WERI-Rb-1 (cell line): Measurements from ENCODE around the gene NRAP.

ENCODE experiments used
- DNase-seq: peaks from one replicate; pipeline ENCODE4 v3.0.0-alpha.2; 2020
- H3K27ac ChIP-seq: fragments of 250-450 bp; sonication (Bioruptor Pico); 2 replicates; pipeline ENCODE4 v1.5.1; 2020; ENCODE audit warnings: mild to moderate bottlenecking, moderate library complexity
- H3K27me3 ChIP-seq: fragments of 250-450 bp; sonication (Bioruptor Pico); 2 replicates; pipeline ENCODE4 v1.5.1; 2021; ENCODE audit warnings: mild to moderate bottlenecking, low read depth, moderate library complexity; ENCODE audit not compliant: insufficient read depth, severe bottlenecking
- H3K36me3 ChIP-seq: fragments of 250-450 bp; sonication (Bioruptor Pico); 2 replicates; pipeline ENCODE4 v1.5.1; 2020; ENCODE audit warnings: mild to moderate bottlenecking, moderate library complexity
- H3K4me3 ChIP-seq: 2 replicates; pipeline ENCODE4 v1.5.1; 2011; ENCODE audit warnings: low read depth, mild to moderate bottlenecking, control low read depth, low read length
- H3K9me3 ChIP-seq: fragments of 250-450 bp; sonication (Bioruptor Pico); 2 replicates; pipeline ENCODE4 v1.5.1; 2021; ENCODE audit warnings: mild to moderate bottlenecking, moderate library complexity; ENCODE audit not compliant: severe bottlenecking
- CTCF ChIP-seq: IDR thresholded peaks from 2 replicates; pipeline ENCODE4 v1.5.1; 2011; ENCODE audit warnings: low read depth, mild to moderate bottlenecking, control low read depth, inconsistent platforms, low read length

The NRAP gene

GRCh38 chr10:113631684-113632367 lies 32.0 kb downstream of the NRAP start:
- no peak overlapping the region for H3K27ac ChIP-seq
- no peak overlapping the region for H3K4me3 ChIP-seq
- TF ChIP-seq CTCF, result no peak
- DNase-seq, result no peak
- H3K27me3 ChIP-seq, result no peaks in the 10 kb centered on the region
- H3K36me3 ChIP-seq, result no peaks in the 10 kb centered on the region
- no peaks in the 10 kb centered on the region for H3K9me3 ChIP-seq

GRCh38 chr10:113630929-113631533 lies 32.8 kb downstream of the NRAP start:
- Histone ChIP-seq H3K4me3 (no peak overlapping the region), H3K36me3 (no peaks in the 10 kb centered on the region), H3K27ac (no peak overlapping the region), H3K27me3 (no peaks in the 10 kb centered on the region), H3K9me3 (no peaks in the 10 kb centered on the region)
- no peak for TF ChIP-seq CTCF
- no peak for DNase-seq

- Histone ChIP-seq H3K4me3 (no peak overlapping the region), H3K9me3 (no peaks in the 10 kb centered on the region), H3K27me3 (no peaks in the 10 kb centered on the region), H3K27ac (no peak overlapping the region), H3K36me3 (no peaks in the 10 kb centered on the region)
- TF ChIP-seq CTCF, result no peak
- DNase-seq, result no peak
Observed at GRCh38 chr10:113628607-113629153, 35.2 kb downstream of the NRAP start.

GRCh38 chr10:113627836-113628235 lies 36.0 kb downstream of the NRAP start:
- Histone ChIP-seq H3K27me3 (no peaks in the 10 kb centered on the region), H3K4me3 (no peak overlapping the region), H3K27ac (no peak overlapping the region), H3K36me3 (no peaks in the 10 kb centered on the region), H3K9me3 (no peaks in the 10 kb centered on the region)
- DNase-seq, result no peak
- no peak for TF ChIP-seq CTCF

- H3K27me3 ChIP-seq, result no peaks in the 10 kb centered on the region
- no peak for DNase-seq
- no peak for TF ChIP-seq CTCF
- H3K9me3 ChIP-seq, result no peaks in the 10 kb centered on the region
- no peaks in the 10 kb centered on the region for H3K36me3 ChIP-seq
- H3K27ac ChIP-seq, result no peak overlapping the region
- H3K4me3 ChIP-seq, result no peak overlapping the region
Observed at GRCh38 chr10:113626809-113627355, 37.0 kb downstream of the NRAP start.
